NCI-H1092 treated with DMSO at 0.1 percent for 48 hours (cell line): ENCODE results near the gene GBGT1.
A peak's percentile ranks its signal among the peaks of the same experiment; 100 is the strongest.
"Not testable (repeated sequence)": the region's sequence is repeated elsewhere in the genome, so short reads cannot be mapped to it uniquely, and the experiment has no call there.

Experiments
- DNase-seq: peaks from one replicate; lab custom pipeline; 2025; lab: John Stamatoyannopoulos, UW

GBGT1 gene

GRCh38 chr9:133163504-133164172 is at the start of gene GBGT1:
Gene GBGT1, minus strand, starts transcription at chr9:133163914. Its CDS starts 1,502 bp downstream, at chr9:133162412.
- DNase-seq = peak; percentile 6

DNA sequence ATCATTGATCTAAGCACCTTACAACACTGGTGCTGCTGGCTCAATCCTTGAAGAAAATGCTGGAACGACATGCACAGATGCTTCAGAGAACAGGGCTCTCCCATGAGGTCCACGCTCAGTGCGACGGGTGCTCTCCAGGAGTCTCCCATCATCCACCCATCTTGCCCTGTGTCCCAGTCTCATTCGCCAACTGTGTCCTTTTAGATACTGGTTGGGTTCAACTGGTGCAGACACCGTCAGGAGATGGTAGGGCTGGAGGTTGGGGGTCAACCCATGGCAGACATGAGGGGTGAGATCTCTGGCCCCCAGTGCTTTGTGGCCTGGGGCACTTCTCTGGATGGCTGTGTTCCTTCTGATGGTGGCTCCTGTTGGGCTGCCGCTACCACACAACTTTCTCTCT is 46.9 kb upstream of the GBGT1 start:
- DNase-seq = no peak

DNA sequence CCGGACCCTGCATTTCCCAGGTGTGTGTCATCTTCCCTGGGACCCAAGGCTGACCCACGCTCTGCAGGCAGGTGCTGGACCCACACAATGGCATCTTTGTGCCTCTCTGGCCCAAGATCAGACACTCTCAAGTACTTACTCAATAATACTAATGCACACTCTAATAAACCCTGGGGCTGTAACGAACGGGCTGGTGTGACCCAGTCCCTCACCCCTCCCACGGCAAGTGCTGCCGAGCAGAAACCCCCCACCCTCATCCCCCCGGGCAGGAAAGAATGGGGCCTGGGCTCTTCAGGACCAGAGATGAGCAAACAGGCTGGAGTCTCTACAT is 46.5 kb upstream of the GBGT1 start:
- DNase-seq = no peak

GRCh38 chr9:133209327-133210201 is 45.9 kb upstream of the GBGT1 start:
- DNase-seq = not testable (repeated sequence)

GRCh38 chr9:133208880-133209300 is 45.2 kb upstream of the GBGT1 start, which contains the start of gene OBP2B:
Gene OBP2B, minus strand, starts transcription at chr9:133209250. Its CDS starts 51 bp downstream, at chr9:133209199.
- not testable (repeated sequence) for DNase-seq

DNA sequence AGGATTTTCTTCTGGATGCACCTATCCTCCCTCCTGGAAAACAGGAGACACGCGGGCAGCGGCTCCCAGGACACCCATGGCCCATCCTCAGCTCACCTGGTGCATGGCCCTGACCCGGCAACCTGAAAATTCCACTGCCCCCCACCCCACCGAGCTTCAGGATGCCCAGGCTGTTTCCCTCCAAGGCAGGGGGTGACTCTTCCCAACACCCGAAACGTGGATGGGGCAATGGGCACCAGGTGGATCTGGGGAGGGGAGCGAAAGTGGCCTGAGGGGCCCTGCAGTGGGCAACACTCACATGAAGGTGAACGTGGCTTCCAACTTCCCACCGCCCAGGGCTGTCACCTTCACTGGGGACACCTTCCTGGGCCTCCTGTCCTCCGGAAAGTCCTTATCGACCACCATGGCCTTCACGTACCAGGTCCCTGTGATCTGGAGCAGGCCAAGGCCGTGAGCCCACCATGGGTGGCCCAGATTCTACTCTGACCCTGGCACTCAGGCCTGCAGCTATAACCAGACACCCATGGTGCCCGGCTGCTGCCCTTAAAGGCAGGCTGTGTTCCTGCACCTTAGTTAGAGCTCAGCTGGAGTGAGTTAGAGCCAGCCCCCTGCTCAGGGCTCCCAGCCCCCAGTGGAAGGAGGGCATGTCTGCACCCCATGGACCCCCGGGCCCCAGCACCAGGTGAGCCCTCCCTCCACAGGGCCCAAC is 44.6 kb upstream of the GBGT1 start:
- not testable (repeated sequence) for DNase-seq

DNA sequence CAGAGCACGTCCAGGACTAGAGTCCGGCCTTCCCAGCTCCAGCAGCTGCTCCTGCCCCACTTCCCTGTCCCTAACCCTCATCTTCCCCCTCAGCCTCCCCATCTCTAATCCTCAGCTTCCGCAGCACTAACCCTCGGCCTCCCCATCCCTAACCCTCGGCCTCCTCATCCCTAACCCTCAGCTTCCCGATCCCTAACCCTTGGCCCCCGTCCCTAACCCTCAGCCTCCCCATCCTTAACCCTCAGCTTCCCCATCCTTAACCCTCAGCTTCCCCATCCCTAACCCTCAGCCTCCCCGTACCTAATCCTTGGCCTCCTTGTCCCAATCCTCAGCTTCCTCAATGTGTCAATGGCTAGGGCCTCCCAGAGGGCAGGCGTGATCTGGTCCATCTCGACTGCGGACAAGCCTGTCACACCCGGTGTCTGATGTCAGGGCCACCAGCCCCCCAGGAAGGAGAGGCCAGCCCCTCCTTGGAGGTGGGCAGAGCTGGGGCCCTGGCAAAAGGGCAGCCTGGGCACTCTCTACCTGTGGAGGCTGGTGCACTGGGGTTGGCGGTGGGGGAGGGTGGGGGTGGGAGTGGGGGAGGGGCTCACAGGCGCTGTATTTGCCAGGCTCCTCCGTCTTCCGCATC is 43.9 kb upstream of the GBGT1 start:
- DNase-seq = no peak

- no peak for DNase-seq
Measured at GRCh38 chr9:133207021-133207531, 43.4 kb upstream of the GBGT1 start.

DNA sequence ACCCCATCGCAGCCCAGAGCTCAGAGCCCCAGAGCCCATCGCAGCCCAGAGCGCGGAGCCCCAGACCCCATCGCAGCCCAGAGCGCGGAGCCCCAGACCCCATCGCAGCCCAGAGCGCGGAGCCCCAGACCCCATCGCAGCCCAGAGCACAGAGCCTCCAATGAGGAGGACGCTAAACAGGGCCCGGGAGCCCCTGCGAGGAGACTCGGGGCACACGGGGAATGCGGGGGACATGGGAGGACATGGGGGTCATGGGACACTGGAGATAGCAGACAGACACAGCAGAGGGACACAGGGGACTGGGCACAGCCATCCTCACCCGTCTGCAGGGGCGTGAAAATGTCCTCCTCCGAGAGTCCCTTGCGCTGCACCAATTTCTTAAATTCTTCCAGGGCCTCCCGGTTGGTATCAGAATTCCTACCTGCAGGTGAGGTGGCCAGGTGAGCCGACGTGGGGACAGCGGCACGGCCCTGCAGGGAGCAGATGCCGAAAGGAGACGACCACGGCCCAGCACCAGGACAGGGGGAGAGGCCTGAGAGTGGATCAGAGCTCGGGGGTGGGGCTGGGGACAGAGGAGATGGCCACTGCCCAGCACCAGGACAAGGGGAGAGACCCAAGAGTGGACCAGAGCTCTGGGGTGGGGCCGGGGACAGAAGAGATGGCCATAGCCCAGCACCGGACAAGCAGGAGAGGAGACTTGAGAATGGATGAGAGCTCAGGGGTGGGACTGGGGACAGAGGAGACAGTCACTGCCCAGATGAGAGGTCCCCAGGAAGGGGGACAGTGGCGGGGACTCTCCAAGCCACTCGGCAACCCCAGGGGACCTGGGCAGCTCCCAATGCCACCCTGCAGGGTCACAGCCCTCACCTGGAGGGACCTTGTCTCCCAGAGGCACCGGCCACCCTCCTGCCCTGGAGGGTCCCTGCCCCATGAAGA is 42.5 kb upstream of the GBGT1 start:
- no peak for DNase-seq

- DNase-seq = not testable (repeated sequence)
Measured at GRCh38 chr9:133205481-133205887, 41.8 kb upstream of the GBGT1 start.

DNA sequence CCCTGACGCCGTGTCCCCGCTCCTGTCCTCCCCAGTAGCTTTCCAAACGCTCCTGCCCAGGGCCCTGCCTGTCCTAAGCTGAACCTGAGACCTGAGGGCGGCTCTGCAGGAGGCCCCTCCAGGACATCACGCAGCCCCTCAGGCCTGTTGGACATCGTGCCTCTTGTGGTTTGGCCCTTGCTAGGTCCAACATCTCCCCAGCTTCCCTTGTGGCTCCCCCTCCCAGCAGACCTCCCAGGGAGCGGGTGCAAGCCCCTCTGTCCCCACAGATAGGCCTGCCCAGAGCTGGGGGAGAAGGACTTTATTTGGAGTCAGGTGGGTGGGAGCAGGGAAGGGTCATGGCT is 41.3 kb upstream of the GBGT1 start:
- DNase-seq = no peak

DNA sequence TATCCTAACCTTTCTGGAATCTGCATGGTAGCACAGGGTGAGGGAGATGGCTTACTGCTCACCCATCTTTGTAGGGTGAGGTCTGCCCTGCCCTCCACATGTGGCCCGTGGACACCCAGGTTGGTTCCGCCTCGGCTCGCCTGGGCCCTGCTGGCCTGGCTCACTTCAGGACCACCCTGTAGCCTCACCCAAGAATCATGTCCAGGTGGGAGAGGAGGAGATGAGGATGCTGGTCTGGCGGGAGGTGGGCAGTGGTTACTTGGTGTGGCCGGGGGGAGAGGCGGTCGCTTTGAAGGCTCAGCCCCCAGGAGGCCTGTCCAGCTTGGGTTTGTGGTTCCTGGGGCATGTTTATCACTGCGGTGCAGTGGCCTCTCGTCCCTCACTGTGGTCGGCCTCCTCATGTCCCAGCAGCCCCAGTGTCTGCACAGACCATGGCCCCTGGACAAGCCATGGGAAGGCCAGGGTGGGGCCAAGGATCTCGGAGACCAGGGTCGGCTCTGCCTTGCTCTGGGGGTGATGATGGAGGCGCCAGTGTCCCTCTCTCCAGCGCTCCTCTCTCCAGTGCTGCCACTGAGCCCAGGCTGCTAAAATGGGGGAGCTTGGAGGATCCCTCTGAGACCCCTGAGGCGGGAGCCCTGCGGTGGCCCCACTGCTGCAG is 40.8 kb upstream of the GBGT1 start:
- no peak for DNase-seq

GRCh38 chr9:133203506-133204075 is 39.9 kb upstream of the GBGT1 start:
- DNase-seq = no peak

GRCh38 chr9:133202688-133203453 is 39.2 kb upstream of the GBGT1 start:
- no peak for DNase-seq

DNA sequence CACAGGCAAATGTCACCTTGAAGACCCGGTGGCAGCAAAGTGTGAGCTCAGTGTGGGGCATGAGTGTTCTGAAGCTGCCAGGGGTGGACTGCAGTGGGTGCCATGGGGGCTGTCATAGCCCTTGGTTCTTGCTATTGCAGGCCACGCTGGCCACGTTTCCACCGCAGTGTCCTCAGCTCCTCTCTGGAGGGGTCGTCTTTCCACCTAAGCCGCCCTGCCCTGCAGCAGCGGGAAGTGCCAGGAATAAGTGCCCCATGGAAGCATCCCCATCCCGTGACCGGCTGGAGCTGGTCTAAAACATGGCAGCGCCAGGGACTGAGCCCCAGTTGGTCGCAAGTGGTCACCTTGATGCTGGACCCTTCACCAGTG is 38.4 kb upstream of the GBGT1 start:
- DNase-seq = no peak

DNA sequence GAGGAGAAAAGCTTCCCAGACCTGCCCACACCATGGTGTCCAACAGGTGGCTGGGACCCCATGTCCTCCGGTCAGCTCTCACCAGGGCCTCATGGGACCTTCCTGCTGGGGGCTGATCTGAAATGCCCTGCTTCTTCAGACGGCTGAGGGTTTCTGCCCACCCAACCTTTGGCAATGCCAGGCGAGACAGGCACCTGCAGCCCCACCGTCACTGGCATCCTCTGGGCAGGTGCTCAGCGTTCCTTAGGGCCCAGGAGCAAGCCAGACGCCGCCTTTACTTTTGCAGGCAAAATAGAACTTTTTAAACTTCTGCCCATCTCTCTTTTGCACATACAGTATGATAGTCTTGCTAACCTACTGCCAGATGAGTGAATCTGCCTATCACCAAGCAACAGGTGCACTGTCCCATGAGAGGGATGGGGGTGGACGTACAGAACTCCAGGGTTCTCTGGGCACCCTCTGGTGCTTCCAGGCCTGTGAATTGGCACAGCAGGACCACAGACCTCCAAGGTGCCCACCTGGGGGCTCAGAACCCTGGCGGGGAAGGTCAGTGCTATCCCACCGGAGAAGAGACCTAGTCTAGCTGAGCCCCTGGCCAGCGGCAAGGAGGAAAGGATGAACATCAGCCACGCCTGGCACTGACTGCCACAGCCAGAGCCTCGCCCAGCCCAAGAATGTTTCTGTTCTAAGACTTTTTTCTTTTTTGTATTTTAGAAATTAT is 37.9 kb upstream of the GBGT1 start:
- DNase-seq = no peak

DNA sequence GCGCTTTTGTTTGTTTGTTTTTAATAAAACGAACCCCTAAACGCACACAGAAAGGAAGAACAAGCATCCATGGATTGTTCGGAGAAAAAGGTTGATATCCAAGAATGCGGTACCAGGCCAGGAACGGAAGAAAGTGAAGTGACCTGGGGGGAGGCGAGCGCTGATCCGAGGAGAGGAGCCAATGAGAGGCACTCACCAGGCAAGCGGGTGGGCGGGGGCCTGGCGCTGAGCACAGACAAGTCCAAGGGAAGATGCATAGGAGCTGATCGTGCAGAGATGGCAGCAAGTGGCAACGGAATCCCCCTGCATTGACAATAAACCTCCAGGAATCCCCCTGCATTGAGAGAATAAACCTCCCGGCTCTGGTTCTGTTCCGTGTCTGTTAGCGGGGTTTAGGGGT is 36.9 kb upstream of the GBGT1 start:
- no peak for DNase-seq

GRCh38 chr9:133199648-133200321 is 36.1 kb upstream of the GBGT1 start:
- DNase-seq = peak; percentile 20
